ENCODE measurements around the gene RPL31.

RPL31 gene

GRCh38 chr2:100976061-100976460 is 26.0 kb upstream of the RPL31 start:
- DNase-seq, result no peak

GRCh38 chr2:100976645-100977391 is 25.3 kb upstream of the RPL31 start:
- no peak for DNase-seq

GRCh38 chr2:100977511-100977910 is 24.6 kb upstream of the RPL31 start:
- no peak for DNase-seq

GRCh38 chr2:100978582-100979191 is 23.4 kb upstream of the RPL31 start:
- DNase-seq, result no peak

GRCh38 chr2:100980046-100980445 is 22.0 kb upstream of the RPL31 start:
- DNase-seq, result no peak

- DNase-seq, result no peak
Measured at GRCh38 chr2:100981011-100981410, 21.1 kb upstream of the RPL31 start.

- no peak for DNase-seq
Measured at GRCh38 chr2:100982431-100982861, 19.6 kb upstream of the RPL31 start.

- no peak for DNase-seq
Measured at GRCh38 chr2:100983201-100983600, 18.9 kb upstream of the RPL31 start.

- DNase-seq, result no peak
Measured at GRCh38 chr2:100983684-100984310, 18.3 kb upstream of the RPL31 start.

- DNase-seq, result peak; percentile 77
Measured at GRCh38 chr2:100984892-100985307, 17.2 kb upstream of the RPL31 start.

GRCh38 chr2:100986157-100986556 is 15.9 kb upstream of the RPL31 start:
- DNase-seq, result no peak

- DNase-seq, result no peak
Measured at GRCh38 chr2:100987536-100987935, 14.6 kb upstream of the RPL31 start.

- DNase-seq, result no peak
Measured at GRCh38 chr2:100987974-100988373, 14.1 kb upstream of the RPL31 start.

- DNase-seq, result no peak
Measured at GRCh38 chr2:100988630-100989417, 13.3 kb upstream of the RPL31 start.

GRCh38 chr2:100989666-100990065 is 12.4 kb upstream of the RPL31 start:
- no peak for DNase-seq

- DNase-seq, result no peak
Measured at GRCh38 chr2:100990166-100990565, 11.9 kb upstream of the RPL31 start.

GRCh38 chr2:100990650-100991403 is 11.3 kb upstream of the RPL31 start:
- no peak for DNase-seq

GRCh38 chr2:100991404-100991773 is 10.7 kb upstream of the RPL31 start:
- DNase-seq, result no peak

- DNase-seq, result no peak
Measured at GRCh38 chr2:100992262-100992661, 9.8 kb upstream of the RPL31 start.

- no peak for DNase-seq
Measured at GRCh38 chr2:100993294-100993693, 8.8 kb upstream of the RPL31 start.

GRCh38 chr2:100995309-100996075 is 6.6 kb upstream of the RPL31 start:
- no peak for DNase-seq
